Activated CD8-positive, alpha-beta T cell treated with anti-CD3 and anti-CD28 coated beads for 36 hours (primary cell): ENCODE results near the gene FZD2. TPM values are rescaled to one million over a fixed set of nuclear protein-coding genes. Genes with fewer than 3 reads are reported as not detected.

Experiments used
- ATAC-seq: fragments of 200-7000 bp; cut with Tn5 transposase; one replicate; pipeline ENCODE4 v1.10.0; 2021; ENCODE audit warnings: mild to moderate bottlenecking, moderate library complexity
- CTCF ChIA-PET: fragments of 350-600 bp; sonication (Branson Sonifier 250); formaldehyde crosslinking; loops from one replicate; lab custom pipeline; 2021; ENCODE audit warnings: antibody characterized with exemption; lab: Charles Lee
- POLR2A ChIA-PET: fragments of 350-600 bp; sonication (Branson Sonifier 250); formaldehyde crosslinking; loops from one replicate; lab custom pipeline; 2021; ENCODE audit warnings: antibody characterized with exemption; lab: Charles Lee
- DNase-seq: peaks from one replicate; pipeline ENCODE4 v3.0.0-alpha.2; 2020
- H3K27ac Mint-ChIP-seq: one replicate; pipeline ENCODE4 v1.8.0; 2021; ENCODE audit warnings: mild to moderate bottlenecking, mixed read lengths
- H3K27me3 Mint-ChIP-seq: one replicate; pipeline ENCODE4 v1.8.0; 2021; ENCODE audit warnings: mixed read lengths
- H3K36me3 Mint-ChIP-seq: one replicate; pipeline ENCODE4 v1.8.0; 2021; ENCODE audit warnings: low read depth, mixed read lengths
- H3K4me1 Mint-ChIP-seq: one replicate; pipeline ENCODE4 v1.8.0; 2021; ENCODE audit warnings: low read depth, mixed read lengths
- H3K4me3 Mint-ChIP-seq: one replicate; pipeline ENCODE4 v1.8.0; 2021; ENCODE audit warnings: mild to moderate bottlenecking, moderate library complexity, mixed read lengths
- H3K9me3 Mint-ChIP-seq: one replicate; pipeline ENCODE4 v1.8.0; 2021; ENCODE audit warnings: mixed read lengths
- intact Hi-C: fragments of 100-400 bp; cut with micrococcal nuclease; formaldehyde crosslinking; loops from one replicate; pipeline ENCODE4 v1.10.0; 2022
- total RNA-seq, 2 experiments: library from RNA; stranded (reverse); gene quantifications; one replicate each; pipeline ENCODE4 v1.2.3, GENCODE V29; 2021
- TF ChIP-seq, protein P1 (sequence below): fragments of 200-600 bp; IDR thresholded peaks from one replicate; pipeline ENCODE4 v1.8.0; 2022; ENCODE audit warnings: antibody characterized with exemption, mild to moderate bottlenecking

Gene FZD2
- total RNA-seq, 2 experiments from 2014 or later = 0.16 to 0.22 TPM

- Mint-ChIP-seq H3K9me3 (no peaks in the 10 kb centered on the region), H3K36me3 (no peaks in the 10 kb centered on the region), H3K27ac (no peak overlapping the region), H3K4me1 (no peaks in the 10 kb centered on the region), H3K27me3 (peaks cover 7% of the 10 kb centered on the region), H3K4me3 (no peak overlapping the region)
- no peak for DNase-seq
- TF ChIP-seq, protein P1, sequence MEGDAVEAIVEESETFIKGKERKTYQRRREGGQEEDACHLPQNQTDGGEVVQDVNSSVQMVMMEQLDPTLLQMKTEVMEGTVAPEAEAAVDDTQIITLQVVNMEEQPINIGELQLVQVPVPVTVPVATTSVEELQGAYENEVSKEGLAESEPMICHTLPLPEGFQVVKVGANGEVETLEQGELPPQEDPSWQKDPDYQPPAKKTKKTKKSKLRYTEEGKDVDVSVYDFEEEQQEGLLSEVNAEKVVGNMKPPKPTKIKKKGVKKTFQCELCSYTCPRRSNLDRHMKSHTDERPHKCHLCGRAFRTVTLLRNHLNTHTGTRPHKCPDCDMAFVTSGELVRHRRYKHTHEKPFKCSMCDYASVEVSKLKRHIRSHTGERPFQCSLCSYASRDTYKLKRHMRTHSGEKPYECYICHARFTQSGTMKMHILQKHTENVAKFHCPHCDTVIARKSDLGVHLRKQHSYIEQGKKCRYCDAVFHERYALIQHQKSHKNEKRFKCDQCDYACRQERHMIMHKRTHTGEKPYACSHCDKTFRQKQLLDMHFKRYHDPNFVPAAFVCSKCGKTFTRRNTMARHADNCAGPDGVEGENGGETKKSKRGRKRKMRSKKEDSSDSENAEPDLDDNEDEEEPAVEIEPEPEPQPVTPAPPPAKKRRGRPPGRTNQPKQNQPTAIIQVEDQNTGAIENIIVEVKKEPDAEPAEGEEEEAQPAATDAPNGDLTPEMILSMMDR = no peak
- no peak for ATAC-seq
- POLR2A ChIA-PET = no interaction called here
- intact Hi-C loops = no loop called here
- CTCF ChIA-PET = interaction anchor here (0.7 kb wide), 1 partner anchor 66 kb away, joined by 3 read pairs; no protein-coding TSS in a partner anchor
These were observed 42.3 kb downstream of the FZD2 start for GRCh38 chr17:44599298-44600175.

GRCh38 chr17:44601539-44601938 is 44.3 kb downstream of the FZD2 start:
- TF ChIP-seq, protein P1 = no peak
- CTCF ChIA-PET = no interaction called here
- DNase-seq (no peak), ATAC-seq (no peak)
- POLR2A ChIA-PET = interaction anchor here (1.2 kb wide), 1 partner anchor 9 kb away, joined by 3 read pairs; no protein-coding TSS in a partner anchor
- H3K36me3 Mint-ChIP-seq = no peaks in the 10 kb centered on the region
- no peak overlapping the region for H3K4me3 Mint-ChIP-seq
- H3K4me1 Mint-ChIP-seq = no peaks in the 10 kb centered on the region
- H3K27ac Mint-ChIP-seq = no peak overlapping the region
- no peaks in the 10 kb centered on the region for H3K9me3 Mint-ChIP-seq
- peaks cover 7% of the 10 kb centered on the region for H3K27me3 Mint-ChIP-seq
- intact Hi-C loops = no loop called here

DNA sequence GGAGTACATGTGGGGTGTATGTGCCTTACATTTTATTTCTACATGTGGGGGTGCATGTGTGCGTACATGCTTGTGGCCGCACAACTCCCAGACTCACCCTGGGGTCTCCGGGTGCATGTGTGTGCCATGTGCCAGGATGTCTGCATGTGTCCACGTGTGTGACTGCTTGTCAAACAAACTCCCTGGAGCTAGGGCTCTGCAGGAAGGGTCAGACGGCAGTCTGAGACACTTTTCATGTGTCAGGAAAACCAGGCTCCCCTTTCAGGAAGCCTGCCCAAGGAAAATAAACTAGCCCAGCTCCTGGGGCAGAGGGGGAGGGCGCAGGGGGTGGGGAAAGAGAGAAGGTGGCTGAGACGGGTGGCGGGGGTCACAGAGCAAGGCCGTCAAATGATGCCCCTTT is 44.7 kb downstream of the FZD2 start:
- DNase-seq (no peak), ATAC-seq (no peak)
- POLR2A ChIA-PET = no interaction called here
- Mint-ChIP-seq H3K27me3 (peaks cover 7% of the 10 kb centered on the region), H3K36me3 (no peaks in the 10 kb centered on the region), H3K27ac (no peak overlapping the region), H3K4me3 (no peak overlapping the region), H3K4me1 (no peaks in the 10 kb centered on the region), H3K9me3 (no peaks in the 10 kb centered on the region)
- intact Hi-C loops = no loop called here
- TF ChIP-seq, protein P1 = no peak
- CTCF ChIA-PET = no interaction called here

- DNase-seq (no peak), ATAC-seq (no peak)
- intact Hi-C loops = no loop called here
- ChIA-PET POLR2A (no interaction called here), CTCF (no interaction called here)
- Mint-ChIP-seq H3K27ac (no peak overlapping the region), H3K4me3 (no peak overlapping the region), H3K4me1 (no peaks in the 10 kb centered on the region), H3K36me3 (no peaks in the 10 kb centered on the region), H3K27me3 (peaks cover 7% of the 10 kb centered on the region), H3K9me3 (no peaks in the 10 kb centered on the region)
- TF ChIP-seq, protein P1 = no peak
These were observed 45.1 kb downstream of the FZD2 start for GRCh38 chr17:44602390-44602789.

DNA sequence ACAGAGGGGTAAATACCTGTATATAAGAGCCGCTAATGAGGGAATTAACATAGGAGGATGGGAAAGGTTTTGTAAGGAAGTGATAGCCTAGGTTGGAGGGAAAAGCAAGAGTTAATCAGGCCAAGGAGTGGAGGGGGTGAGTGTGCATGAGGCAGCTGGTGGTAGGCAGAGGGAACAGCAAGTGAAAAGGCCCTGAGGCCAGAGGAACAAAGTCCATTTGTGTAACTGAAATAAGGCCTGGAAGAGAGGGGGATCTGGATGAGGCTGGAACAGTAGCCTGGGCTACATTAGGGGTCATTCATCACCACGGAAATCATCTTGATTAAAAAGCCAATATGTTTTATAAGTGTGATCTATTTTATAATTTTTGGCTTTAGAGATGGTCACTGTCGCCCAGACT is 45.7 kb downstream of the FZD2 start:
- ChIA-PET POLR2A (no interaction called here), CTCF (no interaction called here)
- no peaks in the 10 kb centered on the region for H3K4me1 Mint-ChIP-seq
- no peaks in the 10 kb centered on the region for H3K36me3 Mint-ChIP-seq
- ATAC-seq = no peak
- H3K27me3 Mint-ChIP-seq = peaks cover 7% of the 10 kb centered on the region
- intact Hi-C loops = no loop called here
- H3K9me3 Mint-ChIP-seq = no peaks in the 10 kb centered on the region
- H3K4me3 Mint-ChIP-seq = no peak overlapping the region
- no peak overlapping the region for H3K27ac Mint-ChIP-seq
- TF ChIP-seq, protein P1 = no peak
- DNase-seq = no peak
